Effector memory CD4-positive, alpha-beta T cell (primary cell): ENCODE measurements around the gene SENP1.

Experiments
- DNase-seq, 3 donors: peaks; one replicate each; pipeline ENCODE4 v3.0.0-alpha.2; 2020
- H3K27ac ChIP-seq: 2 replicates; pipeline ENCODE4 v1.7.0; 2013; ENCODE audit warnings: mild to moderate bottlenecking, low read length, moderate library complexity; ENCODE audit not compliant: insufficient read depth, poor library complexity, severe bottlenecking
- H3K27me3 ChIP-seq: replicated peaks from 2 replicates; pipeline ENCODE4 v1.7.0; 2013; ENCODE audit warnings: mild to moderate bottlenecking, low read length; ENCODE audit not compliant: insufficient read depth, control insufficient read depth, poor library complexity, severe bottlenecking
- H3K36me3 ChIP-seq: 2 replicates; pipeline ENCODE4 v1.7.0; 2013; ENCODE audit warnings: mild to moderate bottlenecking, low read length, moderate library complexity; ENCODE audit not compliant: control insufficient read depth, insufficient read depth
- H3K4me1 ChIP-seq: 2 replicates; pipeline ENCODE4 v1.7.0; 2013; ENCODE audit warnings: low read length, mild to moderate bottlenecking; ENCODE audit not compliant: control insufficient read depth, insufficient read depth, poor library complexity, severe bottlenecking
- H3K4me3 ChIP-seq: 2 replicates; pipeline ENCODE4 v1.7.0; 2013; ENCODE audit warnings: low read length, low read depth, mild to moderate bottlenecking; ENCODE audit not compliant: insufficient read depth, poor library complexity, severe bottlenecking
- H3K9me3 ChIP-seq: 2 replicates; pipeline ENCODE4 v1.7.0; 2013; ENCODE audit warnings: mild to moderate bottlenecking, low read length, moderate library complexity; ENCODE audit not compliant: control insufficient read depth

SENP1 gene

GRCh38 chr12:48031135-48031960 lies 74.5 kb downstream of the SENP1 start:
- DNase-seq, result no peak
- no peaks in the 10 kb centered on the region for H3K36me3 ChIP-seq
- H3K4me1 ChIP-seq, result no peaks in the 10 kb centered on the region
- no peak overlapping the region for H3K4me3 ChIP-seq
- no peaks in the 10 kb centered on the region for H3K27me3 ChIP-seq
- H3K27ac ChIP-seq, result no peak overlapping the region
- H3K9me3 ChIP-seq, result no peaks in the 10 kb centered on the region

- Histone ChIP-seq H3K4me1 (no peaks in the 10 kb centered on the region), H3K9me3 (no peaks in the 10 kb centered on the region), H3K27ac (no peak overlapping the region), H3K27me3 (no peaks in the 10 kb centered on the region), H3K4me3 (no peak overlapping the region), H3K36me3 (no peaks in the 10 kb centered on the region)
- no peak for DNase-seq
Observed at GRCh38 chr12:48030173-48030650, 75.7 kb downstream of the SENP1 start.

- Histone ChIP-seq H3K4me3 (no peak overlapping the region), H3K4me1 (no peaks in the 10 kb centered on the region), H3K9me3 (no peaks in the 10 kb centered on the region), H3K36me3 (no peaks in the 10 kb centered on the region), H3K27me3 (no peaks in the 10 kb centered on the region), H3K27ac (no peak overlapping the region)
- DNase-seq, result no peak
Observed at GRCh38 chr12:48029491-48030172, 76.2 kb downstream of the SENP1 start.

- no peaks in the 10 kb centered on the region for H3K4me1 ChIP-seq
- no peak for DNase-seq
- H3K4me3 ChIP-seq, result no peak overlapping the region
- H3K27me3 ChIP-seq, result no peaks in the 10 kb centered on the region
- no peaks in the 10 kb centered on the region for H3K9me3 ChIP-seq
- no peaks in the 10 kb centered on the region for H3K36me3 ChIP-seq
- H3K27ac ChIP-seq, result no peak overlapping the region
Observed at GRCh38 chr12:48028541-48029431, 77.1 kb downstream of the SENP1 start.

GRCh38 chr12:48027183-48028002 lies 78.5 kb downstream of the SENP1 start:
- no peaks in the 10 kb centered on the region for H3K27me3 ChIP-seq
- DNase-seq, result no peak
- no peak overlapping the region for H3K27ac ChIP-seq
- no peak overlapping the region for H3K4me3 ChIP-seq
- H3K36me3 ChIP-seq, result no peaks in the 10 kb centered on the region
- no peaks in the 10 kb centered on the region for H3K9me3 ChIP-seq
- no peaks in the 10 kb centered on the region for H3K4me1 ChIP-seq

GRCh38 chr12:48026060-48026827 lies 79.6 kb downstream of the SENP1 start:
- no peak overlapping the region for H3K4me3 ChIP-seq
- no peaks in the 10 kb centered on the region for H3K27me3 ChIP-seq
- H3K4me1 ChIP-seq, result no peaks in the 10 kb centered on the region
- H3K27ac ChIP-seq, result no peak overlapping the region
- H3K9me3 ChIP-seq, result no peaks in the 10 kb centered on the region
- H3K36me3 ChIP-seq, result no peaks in the 10 kb centered on the region
- no peak for DNase-seq

GRCh38 chr12:48025281-48025680 lies 80.6 kb downstream of the SENP1 start:
- DNase-seq, result no peak
- Histone ChIP-seq H3K4me3 (no peak overlapping the region), H3K9me3 (no peaks in the 10 kb centered on the region), H3K4me1 (no peaks in the 10 kb centered on the region), H3K36me3 (no peaks in the 10 kb centered on the region), H3K27ac (no peak overlapping the region), H3K27me3 (no peaks in the 10 kb centered on the region)

GRCh38 chr12:48024735-48025134 lies 81.1 kb downstream of the SENP1 start:
- no peaks in the 10 kb centered on the region for H3K9me3 ChIP-seq
- H3K27me3 ChIP-seq, result no peaks in the 10 kb centered on the region
- no peak overlapping the region for H3K27ac ChIP-seq
- H3K4me1 ChIP-seq, result no peaks in the 10 kb centered on the region
- no peak overlapping the region for H3K4me3 ChIP-seq
- no peaks in the 10 kb centered on the region for H3K36me3 ChIP-seq
- DNase-seq, result no peak

- no peak overlapping the region for H3K4me3 ChIP-seq
Observed at GRCh38 chr12:48023386-48023785, 82.5 kb downstream of the SENP1 start.

More at GRCh38 chr12:48023386-48023785, 82.5 kb downstream of the SENP1 start:
- Histone ChIP-seq H3K4me1 (no peaks in the 10 kb centered on the region), H3K27me3 (no peaks in the 10 kb centered on the region), H3K36me3 (no peaks in the 10 kb centered on the region), H3K27ac (no peak overlapping the region), H3K9me3 (no peaks in the 10 kb centered on the region)
- DNase-seq, result no peak
